NCI-H2227 (cell line): ENCODE data around the gene SLC34A1.

ENCODE experiments used
- DNase-seq: peaks from one replicate; lab custom pipeline; 2025; ENCODE audit not compliant: unreplicated experiment; lab: John Stamatoyannopoulos, UW

The SLC34A1 gene

DNA sequence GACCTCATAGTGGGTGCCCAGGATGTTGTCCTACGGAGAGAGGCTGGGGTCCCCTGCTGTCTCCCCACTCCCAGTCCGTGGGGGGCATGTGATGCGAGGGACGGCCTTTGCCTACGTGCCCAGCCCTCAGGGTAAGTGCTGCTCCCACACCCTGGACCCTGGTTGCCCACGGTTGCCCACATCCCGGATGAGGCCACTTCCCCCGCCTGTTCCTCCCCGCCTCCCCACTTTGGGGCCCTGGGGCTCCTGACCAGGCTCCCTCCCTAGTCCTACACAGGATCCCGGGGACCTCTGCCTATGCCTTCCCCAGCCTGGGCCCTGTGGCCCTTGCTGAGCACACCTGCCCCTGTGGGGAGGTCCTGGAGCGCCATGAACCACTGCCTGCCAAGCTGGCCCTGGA, 1.5 kb downstream of the SLC34A1 start:
- DNase-seq: no peak

DNA sequence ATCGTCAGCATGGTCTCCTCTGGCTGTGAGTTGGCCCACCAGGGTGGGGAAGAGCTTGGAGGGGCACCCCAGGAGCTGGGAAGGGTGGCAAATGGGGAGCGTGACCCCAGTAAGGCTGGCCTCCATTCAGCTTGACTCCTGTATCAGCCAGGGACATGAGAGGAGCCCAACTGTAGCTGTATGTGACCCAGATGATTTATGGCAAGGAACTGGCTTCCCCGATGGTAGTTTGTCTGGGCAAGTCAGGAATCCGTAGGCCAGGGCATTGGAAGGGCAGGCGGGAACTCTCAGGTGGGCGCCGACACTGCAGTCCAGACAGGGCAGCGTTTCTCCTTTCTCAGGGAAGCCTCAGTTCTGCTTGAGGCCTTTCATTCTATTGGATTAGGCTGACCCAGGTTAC, 2.3 kb downstream of the SLC34A1 start:
- DNase-seq: no peak

- no peak for DNase-seq
Measured at GRCh38 chr5:177387405-177387804, 3.2 kb downstream of the SLC34A1 start.

GRCh38 chr5:177388521-177389052, 4.4 kb downstream of the SLC34A1 start:
- no peak for DNase-seq

DNA sequence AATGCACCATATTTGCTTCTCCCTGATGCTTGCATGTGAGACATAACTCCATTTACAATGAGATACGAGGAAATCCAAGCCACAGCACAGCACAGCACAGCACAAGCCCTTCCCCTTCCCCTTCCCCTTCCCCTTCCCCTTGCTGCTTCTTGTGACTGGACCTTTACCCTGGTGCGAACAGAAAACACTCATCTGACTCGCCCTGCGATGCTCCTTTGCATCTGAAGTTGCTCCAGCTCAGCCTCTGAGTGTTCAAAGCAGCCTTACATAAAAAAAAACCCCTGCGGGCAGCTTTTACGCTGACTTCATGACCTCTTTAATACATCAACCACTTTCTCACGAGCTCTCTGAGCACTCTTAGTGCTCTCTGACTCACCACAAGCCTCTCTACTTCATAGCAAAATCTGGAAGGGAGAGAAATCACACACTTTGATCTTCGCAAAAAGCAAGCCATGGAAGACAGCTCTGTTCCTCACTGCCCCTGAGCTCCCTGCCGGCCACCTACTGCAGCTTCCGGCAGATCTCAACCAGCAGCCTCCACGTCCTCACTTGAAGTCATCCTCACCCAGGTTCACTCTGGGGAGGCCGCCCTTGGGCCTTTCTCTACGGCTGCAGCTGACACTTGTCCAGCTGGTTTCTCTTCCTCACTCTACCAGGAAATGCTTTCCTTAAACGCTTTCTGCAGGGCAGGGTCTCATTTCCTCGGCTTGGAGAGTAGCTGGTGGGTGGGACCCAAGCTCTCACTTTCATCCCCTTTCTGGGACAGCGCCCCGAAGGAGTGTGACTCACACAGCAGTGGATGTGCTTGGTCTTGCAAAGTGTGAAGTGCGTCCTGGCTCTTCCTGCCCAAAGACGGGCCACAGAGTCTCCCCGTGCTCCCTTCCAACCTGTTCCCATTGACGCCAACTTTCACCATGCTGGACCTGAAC, 5.3 kb downstream of the SLC34A1 start:
- no peak for DNase-seq

GRCh38 chr5:177390363-177391300, 6.4 kb downstream of the SLC34A1 start:
- DNase-seq: peak; percentile 86

- DNase-seq: no peak
Measured at GRCh38 chr5:177392765-177393164, 8.5 kb downstream of the SLC34A1 start.

- DNase-seq: no peak
Measured at GRCh38 chr5:177393206-177393765, 9.1 kb downstream of the SLC34A1 start.

GRCh38 chr5:177393990-177394389, 9.8 kb downstream of the SLC34A1 start:
- no peak for DNase-seq

DNA sequence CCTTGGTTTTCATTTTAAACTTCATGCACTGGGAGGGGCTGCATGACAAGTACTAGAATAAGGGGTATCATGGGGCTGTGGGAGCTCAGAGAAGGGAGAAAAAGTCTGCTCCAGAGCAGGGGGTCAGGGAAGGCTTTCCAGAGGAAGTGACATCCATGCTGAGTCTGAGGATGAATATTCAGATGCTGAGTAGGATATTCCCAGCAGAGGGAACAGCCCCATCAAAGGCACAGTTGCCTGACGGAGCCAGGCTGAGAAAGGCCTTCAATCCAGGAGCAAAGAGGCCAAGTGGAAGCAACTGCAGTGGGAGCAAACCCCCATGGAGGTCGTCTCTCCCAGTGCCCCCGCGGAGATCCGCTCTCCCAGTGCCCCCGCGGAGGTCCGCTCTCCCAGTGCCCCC, 11.8 kb downstream of the SLC34A1 start:
- DNase-seq: no peak

DNA sequence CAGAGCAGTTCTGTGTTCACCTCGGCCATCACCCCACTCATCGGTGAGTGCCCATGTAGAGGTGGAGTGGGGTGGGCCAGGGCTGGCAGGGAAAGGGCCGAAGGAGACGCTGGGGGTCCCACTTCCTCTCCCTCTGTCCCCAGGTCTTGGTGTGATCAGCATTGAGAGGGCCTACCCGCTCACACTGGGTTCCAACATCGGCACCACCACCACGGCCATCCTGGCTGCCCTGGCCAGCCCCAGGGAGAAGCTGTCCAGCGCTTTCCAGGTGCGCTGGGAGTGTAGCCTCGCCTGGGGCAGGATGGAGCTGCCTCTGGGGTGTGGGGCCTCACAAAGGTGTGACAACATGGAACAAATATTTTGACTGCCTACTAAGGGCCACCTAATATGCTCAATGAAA, 12.6 kb downstream of the SLC34A1 start:
- no peak for DNase-seq

GRCh38 chr5:177397875-177398390, 13.7 kb downstream of the SLC34A1 start:
- no peak for DNase-seq

DNA sequence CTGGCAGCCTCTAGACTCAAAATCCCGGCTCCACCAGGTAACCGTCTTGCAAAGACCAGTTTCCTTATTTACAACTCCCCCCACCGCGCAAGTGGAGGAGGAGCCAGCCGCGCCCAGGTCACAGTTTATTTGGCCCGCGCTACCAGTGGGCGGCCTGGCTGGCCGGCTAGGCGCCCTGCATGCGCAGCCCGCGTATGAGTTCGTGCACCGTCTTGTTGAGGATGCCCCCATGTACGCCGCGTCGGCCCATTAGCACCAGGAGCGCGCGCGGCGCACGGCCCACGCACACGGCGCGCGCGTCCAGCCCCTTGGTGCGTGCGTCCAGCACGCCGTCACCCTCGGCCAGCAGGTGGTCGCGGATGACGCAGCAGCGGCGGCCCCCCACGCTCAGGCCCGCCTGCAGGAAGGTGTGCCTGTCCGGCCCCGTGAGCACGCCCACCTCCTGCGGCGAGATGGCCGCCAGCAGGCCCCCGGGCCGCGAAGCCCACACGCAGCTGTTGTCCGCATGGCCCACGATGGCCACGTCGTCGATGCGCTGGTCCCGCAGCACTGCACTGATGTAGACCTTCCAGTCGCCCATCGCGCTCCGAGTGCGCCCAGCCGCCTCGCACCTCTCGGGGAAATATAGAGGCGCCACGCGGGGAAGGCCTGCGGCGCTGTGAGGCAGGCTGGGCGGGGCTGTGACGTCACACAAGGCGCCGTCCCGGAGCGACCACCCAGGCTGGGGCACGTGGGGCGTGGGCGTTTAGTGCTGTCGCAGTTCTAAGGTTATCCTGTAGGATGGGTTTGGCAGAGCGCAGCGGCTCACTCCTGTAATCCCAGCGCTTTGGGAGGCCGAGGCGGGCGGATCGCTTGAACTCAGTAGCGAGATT, 16.0 kb downstream of the SLC34A1 start, which contains the start of gene PFN3:
PFN3 (minus strand) TSS at position 665 of the 872 bp plus-strand sequence; CDS start at position 580, 85 bp downstream.
- no peak for DNase-seq

DNA sequence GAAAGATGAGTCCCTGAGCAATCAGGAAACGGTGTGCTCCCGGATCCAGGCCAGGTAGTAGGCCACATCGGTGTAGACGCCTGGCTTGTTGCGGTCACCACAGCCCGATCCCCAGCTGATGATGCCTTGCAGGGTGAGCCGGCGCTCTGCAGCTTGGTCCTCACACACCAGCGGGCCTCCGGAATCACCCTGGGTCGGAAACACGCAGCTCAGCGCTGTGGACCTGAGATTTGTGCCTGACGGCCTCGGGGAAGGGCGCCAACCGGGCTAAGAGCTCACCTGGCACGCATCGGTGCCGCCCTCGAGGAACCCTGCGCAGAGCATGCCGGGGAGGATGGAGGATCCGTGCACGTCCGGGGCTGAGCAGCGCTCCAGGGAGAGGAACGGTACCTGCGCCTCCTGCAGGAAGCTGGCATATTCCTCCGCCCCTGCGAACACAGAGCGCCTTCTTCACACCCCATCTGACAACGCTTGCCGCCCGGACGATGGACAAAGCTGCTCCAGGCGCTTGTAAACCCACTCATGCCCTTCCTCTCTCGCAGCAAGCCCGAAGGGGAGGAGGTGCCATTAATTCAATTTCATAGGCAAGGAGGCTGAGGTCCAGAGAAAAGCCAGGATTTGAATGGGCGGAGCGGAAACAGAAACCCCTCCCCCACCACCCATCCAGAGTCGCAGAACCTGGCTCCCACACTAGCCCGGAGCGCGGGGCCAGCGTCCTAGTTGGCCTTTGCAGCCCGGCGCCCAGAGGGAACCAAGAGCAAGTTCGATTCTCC, 18.2 kb downstream of the SLC34A1 start:
- peak; percentile 83 for DNase-seq

DNA sequence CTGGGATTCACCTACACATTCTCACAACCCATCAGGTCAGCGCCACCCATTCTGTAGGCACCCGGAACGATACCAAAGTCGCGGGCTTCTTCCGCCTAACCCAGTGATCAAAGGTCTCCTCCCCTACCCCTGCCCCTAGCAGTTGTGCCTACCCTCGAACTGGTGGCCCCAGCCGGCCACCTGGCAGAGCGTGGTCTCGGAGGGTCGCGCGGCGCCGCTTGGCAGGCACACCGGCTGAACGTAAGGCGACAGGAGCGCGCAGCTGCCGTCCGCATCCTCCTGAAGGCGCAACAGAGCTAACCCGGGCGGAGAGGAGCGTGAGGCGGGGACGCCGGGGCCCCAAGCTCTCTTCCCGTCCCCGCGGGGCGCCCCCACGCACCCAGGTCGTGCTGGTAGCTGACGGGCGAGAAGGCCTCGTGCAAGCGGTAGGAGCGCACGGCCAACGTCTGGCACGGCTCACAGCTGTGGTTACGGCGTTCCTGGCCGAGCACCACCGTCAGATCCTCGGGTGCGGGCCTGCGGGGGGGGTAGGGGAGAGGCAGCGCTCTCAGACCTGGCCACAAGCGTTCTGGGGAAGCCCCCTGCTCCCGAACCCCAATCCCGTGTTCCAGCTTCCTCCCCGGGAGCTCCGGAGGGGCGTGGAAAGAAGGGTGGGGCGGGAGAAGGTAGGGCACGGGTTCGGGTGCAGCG, 19.0 kb downstream of the SLC34A1 start:
- DNase-seq: peak; percentile 37

DNA sequence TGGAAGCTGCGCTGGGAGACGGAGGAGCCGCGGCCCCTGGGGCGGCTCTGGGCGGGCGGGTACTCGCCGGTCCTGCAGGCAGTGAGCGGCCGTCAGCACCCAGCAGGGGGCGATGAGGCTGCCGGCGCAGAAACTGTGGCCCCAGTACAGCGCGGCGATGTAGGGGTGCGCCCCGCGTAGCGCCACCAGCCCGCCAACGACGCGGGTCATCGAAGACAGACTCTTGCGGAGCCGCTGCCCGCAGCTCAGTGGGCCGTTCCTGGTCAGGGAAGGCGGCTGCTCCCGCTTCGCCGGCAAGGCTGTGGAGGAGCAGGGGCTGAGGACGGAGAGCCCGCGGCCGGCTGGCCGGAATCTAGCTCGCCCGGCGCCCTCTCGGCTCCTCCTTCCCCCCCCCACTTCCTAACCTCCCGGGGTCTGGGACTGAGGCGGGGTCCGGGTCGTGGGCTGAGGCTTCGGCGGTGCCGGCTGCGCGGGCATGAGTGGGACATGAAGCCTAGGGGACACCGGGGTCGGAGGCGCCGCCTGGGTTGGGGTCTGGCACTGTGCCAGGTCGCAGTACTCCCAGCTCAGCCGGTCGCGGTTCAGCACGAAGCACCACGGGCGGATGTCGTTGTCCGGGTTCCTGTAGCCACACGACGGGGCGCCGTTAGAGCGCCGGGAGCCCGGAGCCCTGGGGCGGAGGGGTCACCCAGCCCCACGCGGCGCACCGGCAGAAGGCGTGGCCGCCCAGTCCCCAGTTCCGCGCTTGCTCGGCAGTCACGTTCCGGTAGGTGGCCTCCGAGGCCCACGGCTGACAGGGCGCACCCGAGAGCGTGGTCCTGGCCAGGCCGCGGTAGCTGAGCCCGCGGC, 19.8 kb downstream of the SLC34A1 start:
- peak; percentile 79 for DNase-seq

GRCh38 chr5:177404641-177405179, 20.5 kb downstream of the SLC34A1 start:
- DNase-seq: peak; percentile 36
